Stimulated activated naive CD8-positive, alpha-beta T cell treated with anti-CD3 and anti-CD28 coated beads, Interleukin-15, amount 100 ng/mL, for 72 hours (primary cell): Measurements from ENCODE around the gene NSFL1C.

Experiments used
- ATAC-seq: fragments of 150-1000 bp; cut with Tn5 transposase; 2 replicates; pipeline ENCODE4 v1.10.0; 2021; ENCODE audit warnings: mild to moderate bottlenecking, moderate library complexity
- DNase-seq, 2 donors: peaks; one replicate each; pipeline ENCODE4 v3.0.0; 2021 to 2022
- H3K27ac Mint-ChIP-seq, 2 donors: one replicate each; pipeline ENCODE4 v1.8.0; 2022; ENCODE audit warnings: mild to moderate bottlenecking in 2 of 2, mixed read lengths in 2 of 2, moderate library complexity in 2 of 2
- H3K27me3 Mint-ChIP-seq: one replicate; pipeline ENCODE4 v1.8.0; 2022; ENCODE audit warnings: mixed read lengths
- H3K4me1 Mint-ChIP-seq: one replicate; pipeline ENCODE4 v1.8.0; 2022; ENCODE audit warnings: mild to moderate bottlenecking, mixed read lengths
- H3K4me3 Mint-ChIP-seq, 2 donors: one replicate each; pipeline ENCODE4 v1.8.0; 2022; ENCODE audit warnings: mild to moderate bottlenecking in 2 of 2, mixed read lengths in 2 of 2, moderate library complexity in 1 of 2
- H3K9me3 Mint-ChIP-seq, 2 donors: one replicate each; pipeline ENCODE4 v1.8.0; 2022; ENCODE audit warnings: mixed read lengths in 2 of 2

NSFL1C gene

DNA sequence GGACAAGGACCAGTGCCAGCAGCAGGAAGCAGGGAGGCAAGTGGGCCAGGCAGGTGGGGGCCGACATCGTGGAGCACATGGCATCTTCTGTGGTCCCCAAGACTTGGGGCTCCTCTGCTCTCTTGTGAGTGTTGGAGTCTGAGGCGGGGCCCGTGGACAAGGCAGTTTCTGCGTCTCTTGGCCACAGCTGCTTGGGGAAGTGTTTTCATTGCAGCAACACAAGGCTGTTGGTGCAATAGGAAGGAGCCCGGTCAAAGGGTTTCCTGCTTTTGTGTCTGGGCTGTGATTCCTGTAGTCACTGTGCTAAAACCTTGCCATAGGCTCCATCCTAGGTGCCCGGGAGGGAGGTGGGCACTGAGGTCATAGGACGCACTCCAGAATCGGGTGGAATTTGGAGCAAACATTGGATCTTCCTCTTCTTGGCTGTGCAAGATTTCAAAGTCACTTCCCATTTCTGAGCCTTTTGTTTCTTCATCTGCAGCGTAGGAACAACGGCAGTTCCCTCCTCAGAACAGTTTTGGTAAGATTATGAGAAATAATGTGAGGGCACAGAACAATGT lies 24.7 kb upstream of the NSFL1C start, which contains the start of gene SIRPB2:
Gene SIRPB2 (minus strand): TSS at position 140 of the 560 bp plus-strand sequence. CDS start 61 bp downstream, at position 79.
- Mint-ChIP-seq H3K9me3 (no peaks in the 10 kb centered on the region), H3K27ac (no peak within 1 kb of the TSS), H3K4me3 (no peak within 1 kb of the TSS), H3K27me3 (peaks cover 64% of the 10 kb centered on the region), H3K4me1 (peaks cover 23% of the 10 kb centered on the region)
- DNase-seq: no peak
- ATAC-seq: no peak

DNA sequence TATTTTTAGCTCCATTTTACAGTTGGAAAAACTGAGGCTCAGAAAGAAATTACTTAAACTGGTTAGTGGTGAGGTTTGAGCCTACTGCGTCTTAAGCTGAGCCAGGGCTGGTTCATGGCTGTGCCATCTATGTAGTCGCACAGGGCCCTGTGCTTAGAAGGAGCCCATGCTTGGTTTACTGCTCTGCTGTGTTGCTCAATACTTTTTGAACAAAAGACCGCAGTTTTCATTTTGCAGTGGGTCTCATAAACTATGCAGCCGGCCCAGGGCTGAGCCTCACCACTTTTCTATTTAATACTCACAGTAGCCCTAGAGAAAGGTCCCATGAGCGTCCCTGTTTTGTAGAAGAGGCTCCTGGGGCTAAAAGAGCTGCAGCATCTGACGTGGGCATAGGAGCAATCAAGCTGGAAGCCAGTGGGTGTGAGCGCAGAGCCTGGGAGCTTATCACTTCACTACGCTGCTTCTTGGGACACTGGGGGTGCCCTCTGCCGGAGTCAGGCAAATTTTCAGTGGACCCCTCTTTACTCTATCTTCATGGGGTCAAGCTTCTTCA lies 24.1 kb upstream of the NSFL1C start:
- no peak overlapping the region for H3K4me3 Mint-ChIP-seq
- H3K27ac Mint-ChIP-seq: no peak overlapping the region

DNA sequence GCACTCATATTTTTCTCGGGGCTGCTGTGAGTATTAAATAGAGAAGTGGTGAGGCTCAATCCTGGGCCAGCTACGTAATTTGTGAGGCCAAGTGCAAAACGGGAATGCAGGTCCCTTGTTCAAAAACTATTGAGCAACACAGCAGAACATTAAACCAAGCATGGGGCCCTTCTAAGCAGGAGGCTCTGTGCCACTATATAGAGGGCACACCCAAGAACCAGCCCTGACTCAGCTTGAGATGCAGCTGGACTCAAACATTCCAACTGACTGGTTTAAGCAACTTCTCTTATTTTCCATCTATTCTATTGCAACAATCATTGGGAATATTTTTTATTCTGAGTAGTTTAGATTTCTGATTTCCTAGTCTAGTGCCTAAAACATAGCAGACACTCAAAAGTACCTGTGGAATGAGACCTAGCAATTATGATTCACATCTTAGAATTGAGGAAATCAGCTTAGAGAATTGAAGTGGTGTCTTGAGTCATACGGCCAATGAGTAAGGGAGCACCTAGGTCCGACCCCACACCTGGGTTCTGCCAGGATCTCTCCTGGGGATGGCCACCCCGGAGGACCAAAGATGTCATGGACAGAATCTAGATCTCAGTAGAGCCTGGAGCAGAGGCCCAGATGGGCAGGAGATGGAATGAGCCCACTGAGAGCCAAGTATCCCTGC lies 23.3 kb upstream of the NSFL1C start:
- ATAC-seq (no peak), DNase-seq (no peak)
- Mint-ChIP-seq H3K27me3 (peaks cover 54% of the 10 kb centered on the region), H3K4me1 (peaks cover 23% of the 10 kb centered on the region), H3K4me3 (no peak overlapping the region), H3K9me3 (no peaks in the 10 kb centered on the region), H3K27ac (no peak overlapping the region)

More for the DNA sequence above, 24.1 kb upstream of the NSFL1C start:
- no peak for DNase-seq
- no peaks in the 10 kb centered on the region for H3K9me3 Mint-ChIP-seq
- ATAC-seq: no peak
- H3K27me3 Mint-ChIP-seq: peaks cover 58% of the 10 kb centered on the region
- peaks cover 23% of the 10 kb centered on the region for H3K4me1 Mint-ChIP-seq

DNA sequence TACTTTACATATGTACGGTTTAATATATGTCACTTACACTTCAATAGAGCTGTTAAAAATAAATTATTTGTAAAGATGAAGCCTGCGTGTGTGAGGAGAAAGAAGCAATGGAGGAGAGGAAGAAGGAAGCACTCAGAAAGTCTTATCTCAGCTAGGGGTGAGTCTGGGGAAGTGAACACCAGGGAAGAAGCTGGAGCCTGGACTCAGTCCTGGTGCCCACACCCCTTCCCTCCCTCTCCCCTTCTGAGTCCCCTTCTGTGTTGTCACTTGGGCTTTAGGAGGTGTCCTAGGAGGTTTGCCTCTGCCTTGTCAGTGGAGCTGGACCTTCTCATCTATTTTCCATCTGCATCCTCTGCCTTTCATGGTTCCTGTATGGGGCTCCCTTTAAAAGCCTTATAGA lies 22.7 kb upstream of the NSFL1C start:
- no peaks in the 10 kb centered on the region for H3K9me3 Mint-ChIP-seq
- H3K27me3 Mint-ChIP-seq: peaks cover 54% of the 10 kb centered on the region
- no peak for ATAC-seq
- no peak for DNase-seq
- peaks cover 23% of the 10 kb centered on the region for H3K4me1 Mint-ChIP-seq
- H3K4me3 Mint-ChIP-seq: no peak overlapping the region
- peak overlapping the region in 1 of 2 donors; percentile 31 for H3K27ac Mint-ChIP-seq

DNA sequence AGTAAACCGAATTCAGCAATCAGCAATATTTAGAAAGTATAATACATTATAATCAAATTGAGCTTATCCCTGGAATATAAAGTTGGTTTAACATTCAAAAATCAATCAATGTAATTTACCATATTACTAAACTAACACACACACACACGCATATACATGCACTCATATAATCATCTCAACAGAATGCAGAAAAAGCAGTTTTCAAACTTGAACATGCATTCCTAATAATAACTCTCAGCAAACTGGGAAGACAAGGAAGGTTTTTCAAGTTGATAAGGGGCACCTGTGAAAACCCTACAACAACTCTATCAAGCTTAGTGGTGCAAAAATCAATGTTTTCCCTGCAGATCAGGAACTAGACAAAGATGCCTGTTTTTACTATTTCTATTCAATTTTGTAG lies 19.9 kb upstream of the NSFL1C start:
- peaks cover 7% of the 10 kb centered on the region for H3K4me1 Mint-ChIP-seq
- H3K4me3 Mint-ChIP-seq: no peak overlapping the region
- no peak overlapping the region for H3K27ac Mint-ChIP-seq
- H3K9me3 Mint-ChIP-seq: no peaks in the 10 kb centered on the region
- no peak for DNase-seq
- peaks cover 46% of the 10 kb centered on the region for H3K27me3 Mint-ChIP-seq
- ATAC-seq: no peak

DNA sequence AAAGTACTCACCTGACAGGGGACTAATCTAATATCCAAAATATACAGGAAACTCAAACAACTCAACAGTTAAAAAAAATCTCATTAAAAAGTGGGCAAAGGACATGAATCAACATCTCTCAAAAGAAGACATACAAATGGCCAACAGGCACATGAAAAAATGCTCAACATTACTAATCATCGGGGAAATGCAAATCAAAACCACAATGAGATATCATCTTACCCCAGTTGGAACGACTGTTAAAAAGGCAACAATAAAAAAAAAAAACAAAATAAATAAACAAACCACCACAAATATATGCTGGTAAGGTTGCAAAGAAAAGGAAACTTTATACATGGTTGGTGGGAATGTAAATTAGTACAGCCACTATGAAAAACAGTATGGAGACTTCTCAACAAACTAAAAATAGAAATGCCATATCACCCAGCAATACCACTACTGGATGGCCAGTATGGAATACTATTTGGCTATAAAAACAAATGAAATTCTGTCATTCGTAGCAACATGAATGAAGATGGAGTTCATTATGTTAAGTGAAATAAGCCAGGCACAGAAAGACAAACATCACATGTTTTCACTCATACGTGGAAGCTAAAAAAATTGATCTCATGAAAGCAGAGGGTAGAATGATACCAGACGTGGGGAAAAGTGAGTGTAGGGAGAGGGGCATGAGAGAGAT lies 17.9 kb upstream of the NSFL1C start:
- ATAC-seq (no peak), DNase-seq (no peak)
- H3K27ac Mint-ChIP-seq: no peak overlapping the region
- H3K4me1 Mint-ChIP-seq: no peaks in the 10 kb centered on the region
- H3K27me3 Mint-ChIP-seq: peaks cover 35% of the 10 kb centered on the region
- H3K9me3 Mint-ChIP-seq: no peaks in the 10 kb centered on the region
- no peak overlapping the region for H3K4me3 Mint-ChIP-seq

DNA sequence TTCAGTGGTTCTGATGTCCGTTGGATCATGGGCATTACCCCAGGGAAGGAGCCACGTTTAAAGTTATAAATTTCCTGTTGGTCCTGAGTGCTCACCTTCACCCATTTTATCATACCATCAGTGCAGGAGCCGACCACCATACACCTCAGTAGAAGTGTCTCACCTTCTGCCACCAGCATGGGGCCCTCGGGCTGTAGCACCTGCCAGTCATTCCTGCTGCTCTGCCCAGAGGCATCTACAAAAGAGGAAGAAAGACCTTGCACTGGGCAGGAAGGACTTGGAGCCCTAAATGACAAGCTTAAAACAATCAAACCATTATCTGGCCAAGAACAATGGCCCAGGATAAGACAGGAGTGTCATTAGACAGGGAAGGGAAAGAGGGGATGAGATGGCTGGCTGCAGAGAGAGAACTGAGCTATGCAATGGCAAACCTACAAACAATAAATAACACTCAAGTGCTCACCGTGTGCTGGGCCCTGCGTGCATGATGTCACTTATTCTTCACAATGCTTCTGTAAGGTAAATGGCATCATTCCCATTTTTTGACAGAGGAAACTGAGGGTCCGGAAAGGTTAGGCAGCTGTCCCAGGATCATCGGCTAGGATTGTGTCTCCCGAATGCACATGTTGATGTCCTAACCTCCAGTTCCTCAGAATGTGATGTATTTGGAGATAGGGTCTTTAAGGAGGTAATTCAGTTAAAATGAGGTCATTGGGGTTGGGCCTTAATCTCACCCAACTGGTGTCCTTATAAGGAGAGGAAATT lies 13.4 kb upstream of the NSFL1C start:
- DNase-seq (no peak), ATAC-seq (no peak)
- Mint-ChIP-seq H3K9me3 (no peaks in the 10 kb centered on the region), H3K4me1 (no peaks in the 10 kb centered on the region), H3K27me3 (peaks cover 23% of the 10 kb centered on the region), H3K27ac (no peak overlapping the region), H3K4me3 (no peak overlapping the region)

DNA sequence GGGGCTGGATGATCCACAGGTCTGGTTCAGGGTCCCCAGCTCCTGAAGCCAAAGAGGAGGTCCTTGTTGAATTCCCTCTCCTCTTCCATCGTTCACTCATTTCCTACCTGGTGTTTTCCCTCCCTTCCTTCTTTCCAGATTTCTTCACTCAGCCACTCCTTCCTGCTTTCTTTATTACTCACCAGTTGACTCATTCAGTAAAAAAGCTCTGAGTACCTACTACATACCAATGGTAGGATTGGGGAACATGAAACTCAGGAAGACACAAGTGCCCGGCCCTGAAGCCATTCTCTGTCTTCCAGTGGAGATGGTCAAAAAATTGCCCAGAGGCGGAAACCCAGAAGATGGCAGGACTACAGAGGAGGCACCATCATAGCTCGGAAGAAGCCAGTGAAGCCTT lies 11.9 kb upstream of the NSFL1C start:
- ATAC-seq (no peak), DNase-seq (no peak)
- Mint-ChIP-seq H3K4me1 (no peaks in the 10 kb centered on the region), H3K27ac (no peak overlapping the region), H3K27me3 (peaks cover 9% of the 10 kb centered on the region), H3K4me3 (no peak overlapping the region), H3K9me3 (no peaks in the 10 kb centered on the region)

DNA sequence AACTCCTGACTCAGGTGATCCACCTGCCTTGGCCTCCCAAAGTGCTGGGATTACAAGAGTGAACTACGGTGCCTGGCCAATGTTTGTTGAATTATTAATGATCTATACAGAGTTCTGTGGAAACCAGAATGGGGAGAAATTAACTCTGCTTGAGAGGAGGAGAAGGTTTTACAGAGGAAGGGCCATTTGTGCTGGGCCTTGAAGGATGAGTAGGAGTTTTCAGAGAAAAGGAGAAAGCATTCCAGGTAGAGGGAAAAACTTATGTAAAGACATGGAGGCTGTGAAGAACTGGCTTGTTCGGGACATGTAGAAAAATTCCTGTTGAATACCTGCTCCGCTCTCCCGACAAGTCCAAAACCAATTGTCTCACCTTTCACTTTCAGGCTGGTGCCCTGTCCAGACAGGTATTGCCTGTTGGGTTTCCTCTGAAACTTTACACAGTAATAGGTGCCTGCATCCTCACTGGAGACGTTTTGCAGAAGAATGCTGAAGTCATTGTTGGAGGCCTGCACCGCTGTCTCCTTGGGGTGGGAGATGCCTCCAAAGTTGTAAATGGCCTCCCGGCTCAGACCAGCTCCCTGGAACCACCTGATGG lies 11.3 kb upstream of the NSFL1C start:
- Mint-ChIP-seq H3K27me3 (peaks cover 6% of the 10 kb centered on the region), H3K27ac (peak overlapping the region in 1 of 2 donors; percentile 3), H3K9me3 (no peaks in the 10 kb centered on the region), H3K4me1 (no peaks in the 10 kb centered on the region), H3K4me3 (no peak overlapping the region)
- no peak for ATAC-seq
- DNase-seq: no peak

DNA sequence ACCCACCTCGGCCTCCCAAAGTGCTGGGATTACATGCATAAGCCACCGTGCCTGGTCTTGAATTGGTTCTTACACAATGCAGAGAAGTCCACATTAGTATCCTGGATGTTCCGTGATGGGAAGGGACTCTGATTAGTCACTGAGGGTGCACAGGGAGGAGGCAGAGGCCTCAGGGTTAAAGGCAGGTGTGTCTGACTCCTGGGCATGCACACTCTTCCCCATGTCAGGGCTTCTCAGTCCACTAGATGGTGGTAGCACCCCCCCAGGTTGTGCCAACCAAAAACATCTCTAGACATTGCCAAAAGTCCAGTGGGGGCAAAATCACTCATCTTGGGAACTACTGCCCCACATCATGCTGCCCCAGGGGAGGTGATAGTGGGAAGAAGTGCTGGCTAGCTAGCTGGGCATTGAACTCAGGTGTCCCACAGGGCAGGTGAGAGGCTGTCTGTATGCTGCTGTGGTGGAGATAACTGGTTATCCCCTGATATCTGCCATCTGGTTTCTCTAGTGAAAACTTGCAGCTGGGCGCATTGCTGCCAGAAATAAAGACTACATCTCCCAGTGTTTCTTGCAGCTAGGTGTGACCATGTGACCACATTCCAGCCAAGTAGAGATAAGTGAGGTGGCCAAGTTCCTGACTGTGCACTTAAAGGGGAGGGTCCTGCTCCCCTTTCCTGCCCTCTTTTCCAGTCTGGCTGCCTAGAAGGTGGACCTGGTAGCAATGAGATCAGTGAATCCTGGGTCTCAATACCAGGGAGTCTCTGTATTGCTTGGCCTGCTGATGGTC lies 8.4 kb upstream of the NSFL1C start:
- Mint-ChIP-seq H3K27ac (no peak overlapping the region), H3K27me3 (peaks cover 12% of the 10 kb centered on the region), H3K4me1 (no peaks in the 10 kb centered on the region)

DNA sequence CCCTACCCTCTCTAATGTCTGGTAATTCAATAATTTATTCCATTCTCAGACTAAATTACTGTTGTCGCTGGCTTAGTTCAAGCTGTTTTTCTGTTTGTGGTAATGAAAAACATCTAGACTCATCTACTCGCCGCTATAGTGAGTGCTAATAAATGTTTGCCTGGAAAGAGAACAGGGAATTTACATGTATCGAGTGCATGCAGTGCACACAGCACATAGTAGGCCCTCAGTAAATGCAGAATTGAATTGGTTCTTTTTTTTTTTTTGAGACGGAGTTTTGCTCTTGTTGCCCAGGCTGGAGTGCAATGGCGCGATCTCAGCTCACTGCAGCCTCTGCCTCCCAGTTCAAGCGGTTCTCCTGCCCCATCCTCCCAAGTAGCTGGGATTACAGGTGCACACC lies 7.7 kb upstream of the NSFL1C start:
- no peak for ATAC-seq
- H3K27ac Mint-ChIP-seq: no peak overlapping the region
- H3K9me3 Mint-ChIP-seq: no peaks in the 10 kb centered on the region
- DNase-seq: no peak
- peaks cover 12% of the 10 kb centered on the region for H3K27me3 Mint-ChIP-seq
- H3K4me1 Mint-ChIP-seq: no peaks in the 10 kb centered on the region
- no peak overlapping the region for H3K4me3 Mint-ChIP-seq

More for the DNA sequence above, 8.4 kb upstream of the NSFL1C start:
- Mint-ChIP-seq H3K4me3 (no peak overlapping the region), H3K9me3 (no peaks in the 10 kb centered on the region)
- DNase-seq (no peak), ATAC-seq (peak; percentile 69)

DNA sequence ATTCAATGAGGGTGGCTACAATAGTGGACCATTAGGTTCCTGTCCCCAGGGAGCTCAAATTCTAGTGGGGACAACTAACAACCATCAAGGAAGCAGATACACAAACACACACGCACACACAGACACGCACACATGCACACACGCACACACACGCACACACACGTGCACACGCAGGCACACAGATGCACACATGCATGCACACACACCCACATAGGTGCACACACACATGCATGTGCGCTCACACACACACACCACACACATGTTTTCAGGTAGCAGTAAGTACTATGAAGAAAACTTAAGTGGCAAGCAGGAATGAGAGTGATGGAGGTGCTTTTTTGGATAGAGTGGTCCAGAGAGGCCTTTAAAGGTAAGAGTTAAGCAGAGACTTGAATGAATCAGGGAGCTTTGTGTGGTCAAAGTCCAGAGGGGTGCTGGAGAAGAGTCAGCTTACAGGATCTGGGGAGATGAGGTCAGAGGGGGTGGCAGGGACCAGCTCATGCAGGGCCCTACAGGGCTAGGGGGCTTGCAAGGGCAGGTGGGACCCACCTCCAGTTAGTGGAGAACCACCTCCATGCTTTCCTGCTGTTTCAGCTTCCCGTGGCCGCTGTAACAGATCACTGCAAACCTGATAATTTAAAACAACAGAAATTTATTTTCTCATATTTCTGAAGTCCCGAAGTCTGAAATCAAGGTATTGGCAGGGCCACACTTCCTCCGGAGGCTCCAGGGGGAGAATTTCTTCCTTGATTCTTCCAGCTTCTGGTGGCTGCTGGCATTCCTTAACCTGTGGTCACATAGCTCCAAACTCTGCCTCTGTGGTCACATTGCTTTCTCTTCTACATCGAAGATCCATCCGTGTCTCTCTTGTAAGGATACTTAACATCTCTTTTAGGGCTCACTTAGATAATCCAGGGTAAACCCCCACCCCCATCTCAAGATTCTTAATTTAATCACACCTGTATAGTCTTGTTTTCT lies 6.9 kb upstream of the NSFL1C start:
- H3K4me3 Mint-ChIP-seq: no peak overlapping the region
- H3K4me1 Mint-ChIP-seq: no peaks in the 10 kb centered on the region
- no peaks in the 10 kb centered on the region for H3K9me3 Mint-ChIP-seq
- no peak for DNase-seq
- H3K27ac Mint-ChIP-seq: no peak overlapping the region
- peaks cover 19% of the 10 kb centered on the region for H3K27me3 Mint-ChIP-seq
- ATAC-seq: no peak

DNA sequence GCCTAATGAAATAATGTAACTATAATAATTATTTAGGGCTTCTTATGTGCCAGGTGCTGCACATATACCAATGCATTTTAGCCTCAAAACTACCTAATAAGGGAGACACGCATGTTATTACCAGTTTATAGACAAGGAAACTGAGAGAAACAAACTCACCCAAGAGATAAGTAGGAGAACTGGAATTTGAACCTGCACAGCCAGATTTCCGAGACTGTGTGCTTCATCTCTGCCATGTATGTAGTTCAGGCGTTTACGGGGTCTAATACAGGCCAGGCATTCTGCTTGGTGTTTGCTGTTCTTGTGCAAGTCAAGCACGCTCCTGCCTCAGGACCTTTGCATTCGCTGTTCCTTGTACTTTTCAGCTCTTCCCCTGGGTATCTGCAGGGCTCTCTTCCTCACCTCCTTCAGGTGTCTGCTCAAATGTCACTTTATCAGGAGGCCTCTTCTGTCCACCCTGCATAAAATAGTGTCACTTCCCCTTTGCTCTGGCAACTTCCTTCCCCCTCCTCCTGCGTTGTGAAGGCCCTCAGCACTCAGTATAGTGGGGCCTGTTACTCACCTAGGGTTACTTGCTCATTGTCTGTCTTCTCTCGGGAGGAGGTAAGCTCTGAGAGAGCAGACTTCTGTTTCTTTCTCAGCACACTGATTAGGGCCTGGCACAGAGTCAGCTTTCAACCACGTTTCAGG lies 6.1 kb upstream of the NSFL1C start:
- no peak for ATAC-seq
- H3K9me3 Mint-ChIP-seq: no peaks in the 10 kb centered on the region
- H3K4me3 Mint-ChIP-seq: no peak overlapping the region
- no peak for DNase-seq
- H3K27ac Mint-ChIP-seq: no peak overlapping the region
- H3K27me3 Mint-ChIP-seq: peaks cover 28% of the 10 kb centered on the region
- H3K4me1 Mint-ChIP-seq: peaks cover 6% of the 10 kb centered on the region
